OCI-LY3 (cell line): ENCODE measurements around the gene EMILIN3.

Experiments used
- EZH2phosphoT487 ChIP-seq: fragments of 200-600 bp; shearing (Covaris generic); IDR thresholded peaks from 2 replicates; pipeline ENCODE4 v1.6.1; 2018; ENCODE audit warnings: antibody characterized with exemption, mixed run types, low read depth
- TF ChIP-seq, protein P1 (sequence below): fragments of 200-600, 300-600 bp; sonication (generic); IDR thresholded peaks from 2 replicates; pipeline ENCODE4 v1.5.1; 2014; ENCODE audit warnings: antibody characterized with exemption, low read length, low read depth

DNA sequence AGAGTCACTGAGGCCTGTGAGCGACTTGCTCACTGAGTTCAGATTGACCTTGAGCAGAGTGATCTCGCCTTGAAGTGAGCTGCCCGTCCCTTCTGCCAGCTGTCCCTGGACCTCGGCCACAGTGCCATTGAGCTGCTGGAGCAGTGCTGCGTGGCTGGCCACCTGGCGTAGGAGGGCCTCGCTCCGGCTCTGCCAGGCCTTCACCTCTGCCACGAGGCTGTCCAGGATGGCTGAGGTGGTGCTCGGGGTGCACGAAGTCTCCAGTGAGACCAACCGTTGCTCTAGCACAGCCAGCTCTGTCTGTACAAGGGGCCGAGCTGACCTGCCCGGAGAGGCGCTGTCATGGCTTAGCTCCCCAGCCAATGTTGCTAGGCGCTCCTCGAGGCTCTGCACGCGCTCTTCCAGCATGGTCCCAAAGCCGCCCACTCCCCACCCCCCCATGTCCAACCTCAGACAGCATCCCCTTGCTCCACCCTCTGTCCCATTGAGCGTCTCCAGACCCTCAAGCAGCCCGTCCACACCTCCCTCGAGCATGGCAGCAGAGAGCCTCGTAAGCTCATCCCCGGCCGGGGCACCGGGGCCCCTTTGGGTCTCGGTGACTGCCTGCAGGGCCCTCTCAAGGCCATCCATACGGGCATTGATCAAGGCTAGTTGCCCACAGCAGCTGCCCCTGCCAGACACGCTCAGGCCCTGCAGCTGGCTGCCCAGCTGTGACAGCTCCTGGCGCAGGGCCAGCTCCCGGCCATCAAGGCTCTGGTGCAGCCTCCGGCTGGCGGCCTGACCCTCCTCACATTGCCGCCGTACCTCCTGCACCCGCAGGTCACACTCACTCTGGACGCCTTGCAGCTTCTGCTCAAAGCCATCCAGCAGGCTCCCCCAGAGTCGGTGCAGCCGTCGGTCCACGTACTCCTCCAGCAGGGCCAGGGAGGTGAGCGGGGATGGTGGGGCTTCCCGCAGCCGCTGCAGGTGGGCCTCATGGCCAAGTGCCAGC, 4.6 kb downstream of the EMILIN3 start:
- TF ChIP-seq, protein P1, sequence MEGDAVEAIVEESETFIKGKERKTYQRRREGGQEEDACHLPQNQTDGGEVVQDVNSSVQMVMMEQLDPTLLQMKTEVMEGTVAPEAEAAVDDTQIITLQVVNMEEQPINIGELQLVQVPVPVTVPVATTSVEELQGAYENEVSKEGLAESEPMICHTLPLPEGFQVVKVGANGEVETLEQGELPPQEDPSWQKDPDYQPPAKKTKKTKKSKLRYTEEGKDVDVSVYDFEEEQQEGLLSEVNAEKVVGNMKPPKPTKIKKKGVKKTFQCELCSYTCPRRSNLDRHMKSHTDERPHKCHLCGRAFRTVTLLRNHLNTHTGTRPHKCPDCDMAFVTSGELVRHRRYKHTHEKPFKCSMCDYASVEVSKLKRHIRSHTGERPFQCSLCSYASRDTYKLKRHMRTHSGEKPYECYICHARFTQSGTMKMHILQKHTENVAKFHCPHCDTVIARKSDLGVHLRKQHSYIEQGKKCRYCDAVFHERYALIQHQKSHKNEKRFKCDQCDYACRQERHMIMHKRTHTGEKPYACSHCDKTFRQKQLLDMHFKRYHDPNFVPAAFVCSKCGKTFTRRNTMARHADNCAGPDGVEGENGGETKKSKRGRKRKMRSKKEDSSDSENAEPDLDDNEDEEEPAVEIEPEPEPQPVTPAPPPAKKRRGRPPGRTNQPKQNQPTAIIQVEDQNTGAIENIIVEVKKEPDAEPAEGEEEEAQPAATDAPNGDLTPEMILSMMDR, result no peak
- no peak for TF ChIP-seq EZH2phosphoT487
